GM18909 (cell line): ENCODE measurements around the gene AGAP4.
"Not testable (repeated sequence)": the region's sequence is repeated elsewhere in the genome, so short reads cannot be mapped to it uniquely, and the experiment has no call there.

Experiments
- ATAC-seq: cut with Tn5 transposase; IDR thresholded peaks from one replicate; pipeline ENCODE4 v1.9.1; 2021; ENCODE audit warnings: mild to moderate bottlenecking; ENCODE audit not compliant: unreplicated experiment, poor library complexity

Gene AGAP4

DNA sequence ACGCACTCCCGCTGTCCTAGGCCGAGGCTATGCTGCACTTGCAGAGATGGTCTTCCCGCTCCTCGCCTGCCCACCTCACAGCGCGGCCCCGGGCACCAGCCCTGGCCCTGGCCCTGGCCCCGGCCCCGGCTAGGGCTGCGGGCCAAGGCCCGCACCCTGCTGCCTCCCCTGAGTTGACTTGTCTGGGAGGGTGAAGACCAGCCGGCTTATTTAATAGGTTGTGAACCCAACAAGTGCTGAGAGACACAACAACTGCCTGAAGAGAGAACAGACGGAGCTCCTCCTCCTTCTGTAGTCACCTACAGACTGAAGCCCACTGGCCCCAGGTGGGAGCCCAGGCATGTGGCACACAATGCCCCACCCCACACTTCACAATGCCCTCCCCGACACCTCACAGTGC, at the start of gene AGAP4:
Gene AGAP4 (minus strand): TSS at position 101 of the 400 bp plus-strand sequence. CDS start 153 bp downstream, outside the sequence.
- ATAC-seq, result not testable (repeated sequence)

DNA sequence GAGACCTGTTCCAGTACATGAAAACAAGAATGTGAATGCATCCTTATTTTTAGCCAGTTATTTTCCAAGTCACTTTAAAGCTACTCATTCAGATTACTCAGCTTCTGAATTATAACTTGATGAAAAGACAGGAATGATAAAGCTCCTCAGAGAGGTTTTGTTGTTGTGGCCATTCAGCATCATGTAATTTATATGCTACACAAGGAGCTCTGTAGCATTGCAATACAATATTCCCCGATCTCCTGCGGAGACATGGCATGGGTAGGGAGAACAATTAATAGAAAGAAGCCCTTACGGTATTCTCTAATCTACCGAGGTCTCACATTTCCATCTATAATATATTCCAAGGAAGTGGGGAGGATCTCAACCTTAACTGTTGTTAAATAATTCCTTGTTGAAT, 43.4 kb upstream of the AGAP4 start:
- ATAC-seq, result not testable (repeated sequence)

DNA sequence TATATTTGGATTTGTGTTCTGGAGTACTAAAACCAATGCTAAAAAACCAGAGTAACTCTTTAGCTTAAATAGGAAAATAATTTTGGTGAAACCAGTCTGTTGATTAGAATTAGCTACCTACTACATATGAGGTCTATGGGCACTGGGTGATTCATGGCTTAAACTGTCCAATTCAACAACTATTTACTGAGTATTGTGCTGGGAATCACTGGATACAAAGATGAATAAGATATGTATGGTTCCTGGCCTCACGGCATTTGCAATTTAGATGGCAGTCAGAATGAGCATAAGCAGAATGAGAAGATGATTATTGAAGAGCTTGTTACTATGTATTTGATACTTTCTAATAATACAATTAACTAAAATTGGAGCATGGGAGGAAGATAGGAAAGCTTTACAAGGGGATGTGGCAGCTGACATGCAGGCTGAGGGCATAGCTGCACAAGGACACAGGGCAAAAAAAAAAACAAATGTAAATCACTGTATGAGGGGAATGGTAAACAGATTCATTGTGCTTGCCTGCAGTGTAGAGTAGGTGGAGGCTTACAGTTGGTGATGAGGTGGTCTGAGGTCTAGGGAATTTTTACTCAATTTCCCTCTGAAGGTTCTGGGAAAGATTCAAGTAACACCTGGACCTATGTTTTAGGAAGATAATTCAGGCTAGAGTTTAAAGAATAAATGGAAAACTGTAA, 42.4 kb upstream of the AGAP4 start:
- not testable (repeated sequence) for ATAC-seq

DNA sequence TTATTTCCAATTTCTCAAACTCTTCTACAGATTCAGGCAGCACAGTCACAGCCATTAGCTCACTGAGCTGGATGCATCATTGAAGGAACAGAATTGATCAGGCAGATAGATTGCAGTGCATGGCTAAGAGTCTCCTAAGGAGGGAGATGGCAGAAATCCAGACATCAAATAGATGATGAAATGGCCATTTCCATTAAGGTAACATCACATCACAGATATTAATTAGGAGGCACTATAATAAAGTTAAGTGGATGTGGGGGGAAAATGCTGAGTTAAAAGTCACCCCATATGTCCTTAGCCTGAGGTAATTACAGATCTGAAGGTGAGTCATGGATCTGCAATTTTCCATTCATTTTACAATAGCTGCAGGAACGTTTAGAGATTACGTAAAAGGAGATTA, 35.6 kb upstream of the AGAP4 start:
- not testable (repeated sequence) for ATAC-seq

DNA sequence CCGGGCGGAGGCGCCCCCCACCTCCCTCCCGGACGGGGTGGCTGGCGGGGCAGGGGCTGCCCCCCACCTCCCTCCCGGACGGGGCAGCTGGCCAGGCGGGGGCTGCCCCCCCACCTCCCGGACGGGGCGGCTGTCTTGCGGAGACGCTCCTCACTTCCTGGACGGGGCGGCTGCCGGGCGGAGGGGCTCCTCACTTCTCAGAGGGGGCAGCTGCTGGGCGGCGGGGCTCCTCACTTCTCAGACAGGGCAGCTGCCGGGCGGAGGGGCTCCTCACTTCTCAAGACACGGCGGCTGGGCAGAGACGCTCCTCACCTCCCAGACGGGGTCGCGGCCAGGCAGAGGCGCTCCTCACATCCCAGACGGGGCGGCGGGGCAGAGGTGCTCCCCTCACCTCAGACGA, 18.1 kb upstream of the AGAP4 start:
- ATAC-seq, result not testable (repeated sequence)

DNA sequence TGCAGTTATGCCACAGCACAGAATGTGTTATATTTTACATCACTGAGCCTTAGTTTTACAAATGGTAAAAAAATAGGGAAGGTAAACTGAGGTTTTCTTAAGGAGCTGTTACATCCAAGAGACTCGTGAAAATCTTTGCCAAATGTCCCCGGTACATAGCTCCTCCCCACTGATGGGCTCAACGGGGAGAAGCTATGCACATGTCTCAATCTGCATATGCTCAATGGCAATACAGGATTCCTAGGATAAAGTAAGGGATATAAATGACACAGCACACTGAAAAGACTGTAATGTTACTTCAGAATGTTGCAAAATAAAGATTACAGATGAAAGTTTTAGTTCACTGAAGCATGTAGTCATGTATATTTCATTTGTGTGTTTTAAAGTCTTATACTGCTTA, 17.0 kb upstream of the AGAP4 start:
- ATAC-seq, result not testable (repeated sequence)

DNA sequence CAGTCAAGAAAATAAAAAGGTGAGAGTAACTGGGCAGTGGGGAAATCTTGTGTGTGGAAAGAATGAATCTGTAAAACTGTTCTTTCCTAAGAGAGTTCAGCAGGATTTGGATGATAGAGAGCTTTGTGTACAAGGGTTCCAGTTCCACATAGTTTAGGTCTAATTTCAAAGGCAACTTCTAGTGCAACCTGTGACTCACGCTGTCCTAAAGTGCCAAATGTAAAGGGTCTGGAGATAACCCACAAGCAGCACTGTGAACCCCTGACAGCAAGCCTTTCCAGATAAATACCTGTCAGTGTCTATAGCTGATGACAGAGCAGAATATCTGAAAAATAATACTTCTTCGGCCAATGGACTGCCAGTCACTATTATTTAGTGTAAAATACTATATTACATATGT, 16.3 kb upstream of the AGAP4 start:
- ATAC-seq, result not testable (repeated sequence)

DNA sequence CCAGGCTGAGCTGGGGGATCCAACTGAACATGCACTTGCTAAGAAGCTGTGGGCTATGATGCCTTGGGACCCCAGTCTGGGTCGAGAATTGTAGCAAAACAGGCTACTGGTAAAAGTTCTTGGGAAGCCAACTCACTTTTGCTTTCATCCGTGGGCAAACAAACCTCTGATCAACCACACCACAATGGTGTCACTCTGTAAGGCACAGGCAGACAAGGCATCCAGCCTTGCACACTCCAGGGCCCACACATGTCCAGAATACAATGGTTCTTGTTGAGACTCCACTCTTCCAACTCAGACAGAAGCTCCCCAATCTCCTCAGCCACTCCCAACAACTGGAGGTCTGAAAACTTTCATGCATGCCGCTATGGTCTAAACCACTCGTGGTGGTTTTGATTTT, 10.6 kb upstream of the AGAP4 start:
- ATAC-seq, result not testable (repeated sequence)

DNA sequence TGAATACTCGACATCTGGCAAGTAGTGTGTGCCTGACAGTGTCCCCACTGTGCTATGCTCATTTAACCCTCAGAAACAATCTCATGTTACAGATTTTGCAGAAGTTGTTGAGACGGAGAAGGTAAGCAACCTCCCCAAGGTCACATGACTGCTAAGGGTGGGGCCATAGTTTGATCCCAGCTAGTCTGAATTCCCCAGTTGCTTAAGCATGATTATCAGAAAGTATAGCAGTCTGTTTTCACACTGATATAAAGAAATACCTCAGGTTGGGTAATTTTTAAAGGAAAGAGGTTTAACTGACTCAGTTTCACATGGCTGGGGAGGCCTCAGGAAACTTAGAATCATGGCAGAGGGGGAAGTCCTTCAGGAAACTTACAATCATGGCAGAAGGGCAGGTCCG, 1.2 kb upstream of the AGAP4 start:
- not testable (repeated sequence) for ATAC-seq

DNA sequence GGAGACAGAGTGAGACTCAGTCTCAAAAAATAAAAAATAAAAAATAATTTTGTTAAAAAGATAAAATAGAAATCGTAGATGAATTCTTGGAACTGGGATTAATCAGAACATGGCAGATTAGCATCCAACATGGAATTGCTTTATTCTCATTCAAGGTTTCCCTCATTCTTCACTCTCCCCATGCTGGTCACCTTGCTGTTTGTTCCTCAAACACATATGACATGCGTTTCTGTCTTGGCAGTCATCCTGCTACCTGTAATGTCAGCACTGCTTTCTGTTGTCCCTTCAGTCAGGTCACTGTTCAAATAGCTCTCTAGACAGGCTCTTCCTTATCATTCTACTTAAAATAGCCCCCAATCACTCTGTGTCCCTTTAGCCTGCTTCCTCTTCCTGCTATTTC, 24.4 kb downstream of the AGAP4 start:
- not testable (repeated sequence) for ATAC-seq

DNA sequence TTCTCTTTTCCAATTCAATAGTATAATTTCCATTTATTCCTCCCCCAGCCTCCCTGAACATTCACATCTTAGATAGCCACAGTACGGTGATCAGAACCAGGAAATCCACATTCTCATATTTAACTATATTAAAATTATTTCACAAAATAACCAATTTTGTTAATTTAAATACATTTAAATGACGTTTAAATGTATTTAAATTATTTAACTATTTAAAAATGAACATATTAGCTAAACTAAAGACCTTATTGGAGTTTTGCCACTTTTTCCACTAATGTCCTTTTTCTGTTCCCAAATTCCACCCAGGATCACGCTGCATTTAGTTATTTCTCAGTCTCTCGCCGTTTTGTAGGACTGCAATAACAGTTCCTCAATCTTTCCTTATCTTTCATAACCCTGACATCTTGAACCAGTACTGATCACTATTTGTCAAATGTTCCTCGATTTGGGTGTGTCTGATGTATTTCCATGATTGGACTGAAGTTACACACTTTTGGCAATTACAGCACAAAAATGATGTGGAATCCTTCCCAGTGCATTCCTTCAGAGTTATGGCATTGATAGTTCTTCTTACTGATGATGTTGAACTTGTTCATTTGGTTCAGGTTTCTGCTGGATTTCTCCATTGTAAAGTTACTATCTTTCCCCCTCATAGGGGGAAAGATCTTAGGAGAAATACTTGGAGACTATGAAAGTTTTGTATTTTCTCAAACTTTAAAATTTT, 27.0 kb downstream of the AGAP4 start:
- ATAC-seq, result not testable (repeated sequence)

DNA sequence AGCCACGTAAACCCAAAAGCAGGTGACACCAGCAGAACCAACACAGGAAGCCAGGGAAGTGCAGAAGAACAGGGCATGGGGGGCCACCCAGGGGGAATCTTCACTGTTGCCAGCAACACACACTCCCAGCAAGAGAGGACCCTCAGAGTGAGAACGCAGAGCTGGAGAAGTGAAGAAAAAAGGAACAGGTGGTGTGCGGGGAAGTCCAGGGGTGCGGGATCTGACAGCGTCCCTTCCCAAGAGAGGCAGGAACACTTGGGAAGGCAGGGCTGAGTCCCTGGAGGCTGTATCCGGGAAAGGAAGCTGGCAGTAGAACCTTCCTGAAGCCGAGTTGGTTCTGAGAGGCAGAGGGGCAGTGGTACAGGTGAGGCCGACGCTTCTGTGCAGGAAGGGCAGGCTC, 27.7 kb downstream of the AGAP4 start:
- no peak for ATAC-seq

DNA sequence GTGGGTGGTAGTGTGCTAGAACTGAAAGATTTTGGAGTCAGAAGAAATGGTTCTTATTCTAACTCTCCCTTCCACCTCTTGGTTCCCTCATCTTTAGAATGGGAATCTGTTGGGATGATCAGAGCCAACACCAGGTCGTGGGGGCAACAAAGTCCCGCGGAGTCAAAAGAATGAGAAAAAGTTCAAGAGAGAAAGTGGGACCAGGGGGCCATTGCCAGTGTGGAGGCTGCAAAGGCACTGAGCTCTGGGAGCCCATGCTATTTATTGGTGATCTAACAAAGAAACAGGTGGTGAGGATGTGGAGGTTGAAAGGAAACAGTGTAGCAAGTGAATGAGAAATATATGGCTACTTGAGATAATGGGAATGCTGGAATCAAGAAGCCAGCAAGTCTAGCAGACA, 29.4 kb downstream of the AGAP4 start:
- ATAC-seq, result no peak

DNA sequence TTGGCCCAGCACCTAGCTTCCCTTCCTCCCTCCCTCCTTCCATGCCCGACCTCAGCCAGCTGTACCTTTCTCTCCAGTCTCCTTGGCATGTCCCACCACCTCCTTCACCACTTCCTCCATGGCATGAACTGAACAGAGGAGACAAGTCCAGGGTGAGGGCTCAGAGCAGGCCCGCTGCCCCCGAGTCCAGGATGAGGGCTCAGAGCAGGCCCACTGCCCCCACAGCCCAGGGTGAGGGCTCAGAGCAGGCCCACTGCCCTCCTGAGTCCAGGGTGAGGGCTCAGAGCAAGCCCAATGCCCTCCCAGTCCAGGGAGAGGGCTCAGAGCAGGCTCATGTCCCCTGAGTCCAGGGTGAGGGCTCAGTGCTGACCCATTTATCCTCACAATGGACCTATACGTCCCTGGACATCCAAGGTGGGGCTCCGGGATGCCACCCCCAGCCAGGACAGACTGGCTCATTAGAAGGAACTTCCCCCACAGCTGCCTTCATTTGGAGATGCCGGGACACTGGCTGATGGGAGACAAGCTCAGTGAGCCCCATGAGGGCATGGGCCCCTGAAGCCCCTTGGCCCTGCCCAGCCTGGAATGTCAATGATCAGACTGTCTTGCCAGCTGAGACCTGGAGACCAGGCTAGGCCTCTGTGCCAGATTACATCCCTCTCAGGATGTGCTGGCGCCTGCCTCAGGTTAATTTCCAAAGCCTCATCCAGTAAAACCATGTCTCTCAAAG, 30.0 kb downstream of the AGAP4 start:
- ATAC-seq, result no peak

DNA sequence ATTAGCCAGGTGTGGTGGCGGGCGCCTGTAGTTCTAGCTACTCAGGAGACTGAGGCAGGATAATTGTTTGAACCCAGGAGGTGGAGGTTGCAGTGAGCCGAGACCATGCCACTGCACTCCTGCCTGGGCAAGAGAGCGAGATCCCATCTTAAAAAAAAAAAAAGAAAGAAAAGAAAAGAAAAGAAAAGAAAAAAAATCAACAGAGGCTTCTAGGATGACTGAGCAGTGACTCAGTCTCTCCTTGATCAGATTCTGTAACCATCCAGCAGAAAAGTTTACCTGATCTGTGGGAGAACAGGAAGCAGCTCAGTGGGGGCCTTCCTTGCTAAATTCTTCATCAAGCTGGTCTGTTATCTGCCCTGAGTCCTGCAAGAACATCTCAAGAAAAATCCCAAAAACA, 33.2 kb downstream of the AGAP4 start:
- ATAC-seq, result not testable (repeated sequence)

DNA sequence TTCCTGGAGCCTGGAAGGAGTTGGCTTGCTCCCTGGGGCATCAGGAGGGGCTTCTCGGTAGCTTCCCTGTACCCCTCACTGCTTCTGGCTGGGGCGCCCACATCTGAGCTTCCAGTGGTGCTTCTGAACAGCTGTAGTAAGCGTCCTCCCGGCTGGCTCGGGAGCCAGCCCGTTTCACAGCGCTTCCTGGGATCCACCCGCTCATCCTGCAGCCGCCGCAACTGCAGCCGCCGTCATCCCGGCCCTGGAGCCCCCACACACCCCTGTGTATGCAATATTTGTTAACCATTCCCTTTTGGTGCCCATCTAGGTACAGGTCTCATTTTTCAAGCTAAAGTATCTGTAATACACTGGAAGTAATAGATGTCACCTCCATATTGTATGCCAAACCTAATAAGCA, 34.3 kb downstream of the AGAP4 start:
- ATAC-seq, result not testable (repeated sequence)

DNA sequence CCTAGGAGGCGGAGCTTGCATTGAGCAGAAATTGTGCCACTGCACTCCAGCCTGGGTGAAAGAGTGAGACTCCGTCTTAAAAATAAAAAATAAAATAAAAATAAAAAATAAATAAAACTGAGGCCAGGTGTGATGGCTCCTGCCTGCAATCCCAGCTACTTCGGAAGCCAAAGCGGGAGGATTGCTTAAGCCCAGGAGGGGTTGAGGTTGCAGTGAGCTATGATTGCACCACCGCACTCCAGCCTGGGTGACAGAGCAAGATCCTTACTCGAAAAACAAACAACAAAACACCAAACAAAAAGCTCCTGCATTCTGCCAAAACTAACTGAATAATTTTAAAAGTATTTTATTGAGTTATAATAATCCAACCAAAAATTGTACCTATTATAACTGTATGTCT, 36.2 kb downstream of the AGAP4 start:
- ATAC-seq, result no peak

DNA sequence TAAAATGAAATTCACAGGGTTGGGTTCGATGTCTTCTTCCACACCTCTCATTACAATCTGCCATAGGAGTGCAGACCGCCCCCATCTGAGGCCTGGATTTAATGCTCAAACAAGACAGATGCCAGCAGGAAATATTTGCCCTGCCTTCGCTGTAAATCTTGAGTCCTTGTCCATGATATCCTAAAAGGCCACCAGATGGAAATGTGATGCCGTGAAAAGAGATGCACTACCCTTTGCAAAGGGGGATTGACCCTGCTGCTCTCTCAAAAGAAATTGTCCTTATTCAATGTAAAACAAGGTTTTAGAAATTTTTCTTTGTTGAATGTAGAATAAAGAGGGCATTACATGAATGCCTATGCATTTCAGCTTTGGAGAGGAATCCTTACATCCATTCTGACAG, 37.5 kb downstream of the AGAP4 start:
- no peak for ATAC-seq

DNA sequence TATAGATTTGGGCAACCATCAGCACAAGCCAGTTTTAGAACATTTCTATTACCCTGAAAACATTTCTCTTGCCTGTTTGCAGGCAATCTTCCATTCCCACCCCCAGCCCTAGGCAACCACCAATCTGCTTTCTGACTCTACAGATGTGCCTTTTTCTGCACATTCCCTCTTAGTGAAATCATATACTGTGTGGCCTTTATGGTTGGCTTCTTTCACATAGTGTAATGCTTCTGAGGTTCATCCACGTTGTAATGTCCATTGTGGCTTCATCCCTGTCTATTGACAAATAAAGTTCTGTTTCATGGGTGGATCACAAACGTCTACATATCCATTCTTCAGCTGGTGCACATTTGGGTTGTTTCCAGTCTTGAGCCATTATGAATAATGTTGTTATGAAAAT, 42.3 kb downstream of the AGAP4 start:
- not testable (repeated sequence) for ATAC-seq

DNA sequence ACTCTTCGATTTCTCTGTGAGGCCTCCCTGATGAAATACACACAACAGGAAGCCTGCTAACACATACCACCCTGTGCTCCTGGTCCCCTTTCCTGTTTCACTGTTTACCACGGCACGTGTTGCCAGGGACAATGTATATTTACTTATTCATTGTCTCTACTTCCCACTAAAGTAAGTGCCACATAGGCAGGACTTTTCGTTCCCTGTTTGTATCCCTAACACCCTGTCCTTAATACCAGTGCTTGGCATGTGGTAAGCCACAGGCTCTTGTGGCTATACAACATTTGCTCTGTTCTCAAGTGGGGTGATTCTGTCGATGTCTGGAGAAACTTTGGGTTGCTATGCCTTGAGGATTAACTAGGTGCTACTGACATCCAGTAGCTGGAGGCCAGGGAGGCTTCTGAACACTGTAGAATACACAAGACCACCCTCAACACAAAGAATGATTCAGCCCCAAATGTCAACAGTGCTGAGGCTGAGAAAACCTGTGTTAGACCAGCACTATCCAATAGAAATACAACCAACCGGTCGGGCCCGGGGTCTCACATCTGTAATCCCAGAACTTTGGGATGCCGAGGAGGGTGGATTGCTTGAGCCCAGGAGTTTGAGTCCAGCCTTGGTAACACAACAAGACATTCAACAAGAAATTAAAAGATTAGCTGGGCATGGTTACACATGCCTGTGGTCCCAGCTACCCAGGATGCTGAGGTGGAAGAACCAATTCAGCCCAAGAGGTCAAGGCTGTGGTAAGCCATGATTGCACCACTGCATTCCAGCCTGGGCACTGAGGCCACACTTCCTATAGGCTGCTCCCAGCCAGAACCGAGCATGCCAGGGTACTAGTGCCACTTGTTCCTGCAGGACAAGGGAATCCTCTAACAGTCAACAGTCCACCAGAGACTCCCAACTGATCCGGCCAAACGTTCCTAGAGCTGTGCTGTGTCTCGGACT, 44.0 kb downstream of the AGAP4 start:
- not testable (repeated sequence) for ATAC-seq
